Natural killer cell treated with Interleukin-12 subunit alpha and Interleukin-12 subunit beta and Interleukin-15 and Interleukin-18, amount 100 ng/mL, for 72 hours (primary cell): Measurements from ENCODE around the gene PHLDB2. TPM values are rescaled to one million over a fixed set of nuclear protein-coding genes. Genes with fewer than 3 reads are reported as not detected.

ENCODE experiments used
- ATAC-seq, 2 donors: fragments of 150-1000 bp; cut with Tn5 transposase in 1 of 2; sonication (Bioruptor Pico), chemical (Tn5 transposase) in 1 of 2; 2 replicates each; pipeline ENCODE4 v1.10.0; 2021
- DNase-seq: peaks from one replicate; pipeline ENCODE4 v3.0.0; 2022; ENCODE audit warnings: low spot score
- H3K27ac Mint-ChIP-seq, 2 donors: 1 replicate in 1 of 2; 2 replicates in 1 of 2; pipeline ENCODE4 v1.8.0; 2022; ENCODE audit warnings: mixed read lengths in 2 of 2, mild to moderate bottlenecking in 1 of 2, moderate library complexity in 1 of 2
- H3K27me3 Mint-ChIP-seq, 2 donors: 1 replicate in 1 of 2; 2 replicates in 1 of 2; pipeline ENCODE4 v1.8.0; 2022; ENCODE audit warnings: mixed read lengths in 2 of 2
- H3K36me3 Mint-ChIP-seq: one replicate; pipeline ENCODE4 v1.8.0; 2022; ENCODE audit warnings: mixed read lengths
- H3K4me1 Mint-ChIP-seq, 2 donors: 1 replicate in 1 of 2; 2 replicates in 1 of 2; pipeline ENCODE4 v1.8.0; 2022; ENCODE audit warnings: low read depth in 2 of 2, mixed read lengths in 2 of 2, mild to moderate bottlenecking in 1 of 2
- H3K4me3 Mint-ChIP-seq: one replicate; pipeline ENCODE4 v1.8.0; 2022; ENCODE audit warnings: mixed read lengths
- H3K9me3 Mint-ChIP-seq: 2 replicates; pipeline ENCODE4 v1.8.0; 2022; ENCODE audit warnings: mixed read lengths
- total RNA-seq, 2 donors: library from RNA; stranded (reverse); gene quantifications; one replicate each; pipeline ENCODE4 v1.2.3, GENCODE V29; 2022

The PHLDB2 gene
- total RNA-seq, 2 donors from 2014 or later = 12.2 to 13.6 TPM

DNA sequence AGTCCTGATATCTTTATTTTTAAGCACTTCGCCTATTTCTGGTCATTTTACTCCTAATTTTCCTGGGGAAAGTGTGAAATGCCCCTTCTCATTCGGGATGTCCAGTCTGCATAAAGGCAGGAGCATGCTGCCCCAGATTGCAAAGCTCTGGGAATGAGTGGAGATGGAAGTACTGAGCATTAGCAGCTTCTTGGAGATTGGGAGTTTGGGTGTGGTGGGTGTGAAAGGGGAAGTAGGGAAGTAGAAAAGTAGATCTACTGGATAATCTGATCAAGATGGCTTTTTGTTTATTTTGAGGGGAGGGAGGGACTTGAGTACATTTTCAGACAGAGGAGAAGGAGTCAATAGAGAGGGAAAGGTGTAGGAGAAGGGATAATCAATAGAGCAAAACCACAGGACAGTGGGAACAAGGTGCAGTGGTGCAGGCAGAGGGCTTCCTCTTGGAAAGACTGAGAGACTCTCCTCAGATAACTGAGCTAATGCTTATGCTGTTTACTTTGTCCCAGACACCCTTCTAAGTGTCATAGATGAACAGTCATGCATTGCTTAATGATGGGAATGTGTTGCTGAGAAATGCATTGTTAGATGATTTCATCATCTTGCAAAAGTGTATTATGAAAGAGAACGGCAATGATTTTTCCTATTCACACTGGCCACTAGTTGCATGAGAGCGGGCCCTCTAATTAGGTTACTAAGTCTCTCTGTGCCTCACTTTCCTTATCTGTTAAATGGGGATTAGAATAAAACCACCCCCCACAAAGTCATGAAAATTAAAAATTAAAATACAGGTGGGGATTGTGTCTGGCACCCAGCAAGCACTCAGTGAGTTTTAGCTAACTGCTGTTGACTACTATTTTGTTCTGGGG lies 45.5 kb downstream of the PHLDB2 start:
- DNase-seq (no peak), ATAC-seq (peak; percentile 70 to 81)
- H3K27ac Mint-ChIP-seq = peak overlapping the region in 1 of 2 donors; percentile 83
- peaks cover 20 to 21% of the 10 kb centered on the region in 2 donors for H3K4me1 Mint-ChIP-seq
- H3K9me3 Mint-ChIP-seq = no peaks in the 10 kb centered on the region
- H3K27me3 Mint-ChIP-seq = no peaks in the 10 kb centered on the region
- H3K4me3 Mint-ChIP-seq = no peak overlapping the region
- H3K36me3 Mint-ChIP-seq = no peaks in the 10 kb centered on the region

- ATAC-seq = no peak
- Mint-ChIP-seq H3K9me3 (no peaks in the 10 kb centered on the region), H3K36me3 (no peaks in the 10 kb centered on the region), H3K4me3 (no peak overlapping the region), H3K27ac (no peak overlapping the region), H3K27me3 (no peaks in the 10 kb centered on the region), H3K4me1 (peaks cover 22 to 28% of the 10 kb centered on the region in 2 donors)
- no peak for DNase-seq
Observed at GRCh38 chr3:111906656-111907055, 47.6 kb downstream of the PHLDB2 start.

GRCh38 chr3:111907151-111907550 lies 48.1 kb downstream of the PHLDB2 start:
- Mint-ChIP-seq H3K9me3 (no peaks in the 10 kb centered on the region), H3K4me1 (peaks cover 22 to 29% of the 10 kb centered on the region in 2 donors), H3K27me3 (no peaks in the 10 kb centered on the region), H3K36me3 (no peaks in the 10 kb centered on the region), H3K27ac (no peak overlapping the region), H3K4me3 (no peak overlapping the region)
- ATAC-seq (no peak), DNase-seq (no peak)

DNA sequence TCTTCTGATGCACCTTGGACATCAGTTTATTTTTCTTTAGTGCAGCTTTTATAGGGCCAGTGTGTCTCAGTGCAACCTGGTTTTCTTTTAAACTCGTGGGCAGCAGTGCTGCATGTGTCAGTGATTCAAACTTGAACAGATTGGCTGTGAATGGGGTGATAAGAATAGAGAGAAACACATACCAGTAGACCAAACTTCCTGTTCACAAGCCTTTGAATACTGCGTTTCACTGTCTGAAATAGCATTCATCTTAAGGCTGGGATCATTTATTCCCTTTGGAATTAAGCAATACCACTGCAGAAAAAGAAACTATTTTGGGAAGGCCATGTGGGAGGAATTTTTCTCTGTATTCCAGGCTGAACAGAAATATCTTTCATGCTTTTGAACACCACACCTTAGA lies 51.7 kb downstream of the PHLDB2 start:
- DNase-seq (no peak), ATAC-seq (peak in 1 of 2 donors; percentile 48)
- Mint-ChIP-seq H3K9me3 (no peaks in the 10 kb centered on the region), H3K4me3 (no peak overlapping the region), H3K4me1 (peaks cover 15 to 23% of the 10 kb centered on the region in 2 donors), H3K27ac (no peak overlapping the region), H3K36me3 (peaks cover 6% of the 10 kb centered on the region), H3K27me3 (no peaks in the 10 kb centered on the region)

DNA sequence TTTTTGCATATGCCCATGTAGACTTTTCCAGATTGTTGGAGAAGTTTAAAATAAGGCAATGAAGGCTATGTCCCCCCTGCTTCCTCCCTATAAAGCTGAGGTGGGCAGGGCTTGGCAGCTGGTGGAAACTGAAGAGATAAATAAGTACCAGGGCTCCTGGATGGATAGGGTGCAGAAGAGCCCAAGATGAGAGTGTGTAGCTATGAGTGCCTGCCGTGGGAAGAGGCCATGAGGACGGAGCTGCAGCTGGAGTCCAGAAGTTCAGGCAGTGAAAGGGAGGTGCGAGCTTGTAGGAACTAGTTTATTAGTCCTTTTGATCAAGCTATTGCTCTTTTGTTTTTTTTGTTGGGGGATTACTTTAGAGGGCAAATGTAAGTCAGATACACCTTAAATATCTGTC lies 52.4 kb downstream of the PHLDB2 start:
- H3K4me1 Mint-ChIP-seq = peaks cover 15 to 20% of the 10 kb centered on the region in 2 donors
- H3K27me3 Mint-ChIP-seq = no peaks in the 10 kb centered on the region
- DNase-seq (no peak), ATAC-seq (no peak)
- no peak overlapping the region for H3K4me3 Mint-ChIP-seq
- no peak overlapping the region for H3K27ac Mint-ChIP-seq
- H3K9me3 Mint-ChIP-seq = no peaks in the 10 kb centered on the region
- H3K36me3 Mint-ChIP-seq = peaks cover 6% of the 10 kb centered on the region

DNA sequence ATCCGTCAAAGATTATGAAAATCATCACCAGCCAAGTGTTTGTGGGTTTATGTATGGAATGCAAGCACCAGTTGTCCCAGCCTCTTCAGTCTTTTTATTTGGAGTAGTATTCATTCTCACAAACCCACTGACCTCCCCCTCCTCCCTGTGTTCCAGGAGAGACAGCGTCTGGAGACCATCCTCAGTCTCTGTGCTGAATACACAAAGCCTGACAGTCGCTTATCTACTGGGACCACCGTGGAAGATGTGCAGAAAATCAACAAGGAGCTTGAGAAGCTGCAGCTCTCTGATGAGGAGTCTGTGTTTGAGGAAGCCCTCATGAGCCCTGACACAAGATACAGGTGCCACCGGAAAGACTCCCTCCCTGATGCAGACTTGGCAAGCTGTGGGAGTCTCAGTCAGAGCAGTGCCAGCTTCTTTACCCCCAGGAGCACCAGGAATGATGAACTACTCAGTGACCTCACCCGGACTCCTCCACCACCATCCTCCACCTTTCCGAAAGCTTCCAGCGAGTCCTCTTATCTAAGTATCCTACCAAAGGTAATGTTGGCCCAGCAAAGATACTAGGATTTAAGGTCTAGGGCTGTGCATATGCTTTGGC lies 54.2 kb downstream of the PHLDB2 start:
- H3K27me3 Mint-ChIP-seq = no peaks in the 10 kb centered on the region
- no peak overlapping the region for H3K27ac Mint-ChIP-seq
- peaks cover 6% of the 10 kb centered on the region for H3K36me3 Mint-ChIP-seq
- H3K4me3 Mint-ChIP-seq = no peak overlapping the region
- peaks cover 15 to 20% of the 10 kb centered on the region in 2 donors for H3K4me1 Mint-ChIP-seq
- DNase-seq = no peak
- no peaks in the 10 kb centered on the region for H3K9me3 Mint-ChIP-seq
- ATAC-seq = peak in 1 of 2 donors; percentile 24

- H3K27me3 Mint-ChIP-seq = no peaks in the 10 kb centered on the region
- H3K9me3 Mint-ChIP-seq = no peaks in the 10 kb centered on the region
- H3K4me1 Mint-ChIP-seq = peaks cover 3 to 7% of the 10 kb centered on the region in 2 donors
- DNase-seq (no peak), ATAC-seq (no peak)
- H3K27ac Mint-ChIP-seq = no peak overlapping the region
- peaks cover 15% of the 10 kb centered on the region for H3K36me3 Mint-ChIP-seq
- H3K4me3 Mint-ChIP-seq = no peak overlapping the region
Observed at GRCh38 chr3:111915905-111916304, 56.8 kb downstream of the PHLDB2 start.

DNA sequence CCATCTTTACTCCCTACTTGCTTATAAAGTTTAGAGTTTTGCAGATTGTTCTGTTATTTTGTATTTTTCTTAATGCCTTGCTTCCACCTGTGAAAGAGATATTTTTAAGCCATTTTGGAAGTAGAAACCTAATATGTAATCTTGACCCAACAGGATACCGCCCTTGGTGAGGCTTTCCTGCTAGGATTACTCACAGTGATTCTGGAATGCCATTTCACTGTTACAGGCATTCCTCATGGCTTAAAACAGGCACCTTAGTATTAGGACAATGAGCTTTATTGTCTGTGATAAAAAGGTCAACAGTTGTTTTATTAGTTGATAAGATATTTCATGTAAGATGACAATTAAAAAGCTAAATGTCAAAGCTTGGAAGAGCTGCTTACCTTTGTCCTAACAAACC lies 58.2 kb downstream of the PHLDB2 start:
- Mint-ChIP-seq H3K36me3 (peaks cover 15% of the 10 kb centered on the region), H3K4me3 (no peak overlapping the region), H3K9me3 (no peaks in the 10 kb centered on the region), H3K27me3 (no peaks in the 10 kb centered on the region), H3K27ac (no peak overlapping the region), H3K4me1 (peaks cover 0 to 2% of the 10 kb centered on the region in 2 donors)
- DNase-seq (no peak), ATAC-seq (no peak)

DNA sequence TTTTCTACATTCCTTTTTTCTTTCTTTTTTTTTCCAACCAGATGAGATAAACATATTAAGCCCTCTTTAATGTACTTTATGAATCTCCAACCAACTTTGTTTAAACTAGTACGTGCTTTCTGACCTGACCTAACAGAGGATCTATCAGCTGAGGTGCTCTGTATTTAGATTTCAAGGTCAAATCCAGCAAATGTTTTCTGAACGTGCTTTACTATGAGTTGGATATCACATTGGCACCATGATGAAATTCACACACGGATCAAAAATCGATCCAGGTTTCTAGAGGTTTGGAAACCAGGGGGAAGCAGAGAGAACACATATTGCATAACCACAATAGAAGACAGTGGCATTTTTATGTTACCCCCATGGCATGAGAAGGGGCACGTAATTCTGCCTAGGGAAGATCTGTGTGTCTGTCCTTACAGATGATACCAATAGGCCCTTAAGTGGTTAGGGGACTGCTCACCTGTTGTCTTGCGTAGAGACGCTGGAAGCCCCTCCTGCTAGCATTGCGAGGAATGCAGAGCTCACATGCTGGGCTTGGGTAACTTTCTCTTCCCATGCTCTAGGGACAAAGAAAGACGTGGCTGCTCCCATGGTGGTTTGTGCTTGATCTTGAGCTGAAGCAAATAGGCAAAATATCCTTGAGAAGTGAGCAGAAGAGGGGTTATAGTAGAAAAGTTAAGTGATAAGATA lies 60.5 kb downstream of the PHLDB2 start:
- no peak overlapping the region for H3K27ac Mint-ChIP-seq
- DNase-seq (no peak), ATAC-seq (no peak)
- peaks cover 20% of the 10 kb centered on the region for H3K36me3 Mint-ChIP-seq
- no peaks in the 10 kb centered on the region for H3K9me3 Mint-ChIP-seq
- peaks cover 0 to 9% of the 10 kb centered on the region in 2 donors for H3K4me1 Mint-ChIP-seq
- no peak overlapping the region for H3K4me3 Mint-ChIP-seq
- H3K27me3 Mint-ChIP-seq = no peaks in the 10 kb centered on the region

DNA sequence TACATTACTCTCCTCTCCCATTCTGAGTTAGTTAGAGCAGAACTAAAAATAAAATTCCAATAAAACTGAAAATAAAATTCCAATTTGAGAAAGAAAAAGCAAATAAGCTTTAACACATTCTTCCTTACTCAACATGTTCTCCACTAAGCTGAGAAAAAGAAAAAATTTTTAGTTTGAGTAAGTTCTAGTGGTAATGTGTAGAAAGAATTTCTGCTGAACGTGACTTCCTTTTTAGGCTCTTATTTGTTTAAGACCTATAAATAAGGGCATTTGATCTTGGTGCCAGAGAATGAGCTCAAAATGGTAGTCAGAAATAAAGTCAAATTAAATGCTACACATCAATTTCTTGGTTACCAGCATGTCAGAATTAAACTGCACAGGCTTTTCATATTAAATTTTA lies 62.1 kb downstream of the PHLDB2 start:
- no peak overlapping the region for H3K4me3 Mint-ChIP-seq
- no peaks in the 10 kb centered on the region for H3K27me3 Mint-ChIP-seq
- H3K9me3 Mint-ChIP-seq = no peaks in the 10 kb centered on the region
- peaks cover 0 to 9% of the 10 kb centered on the region in 2 donors for H3K4me1 Mint-ChIP-seq
- DNase-seq (no peak), ATAC-seq (no peak)
- H3K36me3 Mint-ChIP-seq = peaks cover 20% of the 10 kb centered on the region
- H3K27ac Mint-ChIP-seq = no peak overlapping the region

GRCh38 chr3:111923095-111923771 lies 64.2 kb downstream of the PHLDB2 start:
- H3K4me1 Mint-ChIP-seq = peaks cover 0 to 9% of the 10 kb centered on the region in 2 donors
- H3K27me3 Mint-ChIP-seq = no peaks in the 10 kb centered on the region
- H3K36me3 Mint-ChIP-seq = peaks cover 20% of the 10 kb centered on the region
- DNase-seq (no peak), ATAC-seq (no peak)
- H3K27ac Mint-ChIP-seq = peak overlapping the region in 1 of 2 donors; percentile 11
- H3K9me3 Mint-ChIP-seq = no peaks in the 10 kb centered on the region
- no peak overlapping the region for H3K4me3 Mint-ChIP-seq

GRCh38 chr3:111923806-111924205 lies 64.7 kb downstream of the PHLDB2 start:
- peaks cover 18% of the 10 kb centered on the region for H3K36me3 Mint-ChIP-seq

DNA sequence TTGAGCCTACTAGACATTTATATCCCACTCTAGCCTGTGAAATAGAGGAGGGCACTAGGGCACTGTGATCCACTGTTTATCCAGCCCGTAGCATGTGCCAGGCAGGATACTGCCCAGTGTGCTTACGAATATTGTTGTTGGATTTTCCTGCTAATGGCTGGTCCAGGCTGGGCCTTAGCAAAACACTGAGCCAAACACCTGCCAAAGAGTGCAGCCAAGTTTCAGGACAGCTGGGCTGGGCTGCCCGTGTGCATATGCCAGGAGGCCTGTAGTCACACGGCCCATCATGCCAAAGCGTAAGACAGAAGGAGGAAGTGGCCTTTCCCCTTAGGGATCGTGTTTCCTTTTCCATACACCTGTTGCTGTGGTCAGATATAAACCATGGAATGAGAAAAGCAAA lies 65.2 kb downstream of the PHLDB2 start:
- peak overlapping the region in 1 of 2 donors; percentile 11 for H3K27ac Mint-ChIP-seq
- peaks cover 14% of the 10 kb centered on the region for H3K36me3 Mint-ChIP-seq
- ATAC-seq = no peak

More at GRCh38 chr3:111923806-111924205, 64.7 kb downstream of the PHLDB2 start:
- Mint-ChIP-seq H3K9me3 (no peaks in the 10 kb centered on the region), H3K27ac (peak overlapping the region in 1 of 2 donors; percentile 11), H3K4me1 (peaks cover 0 to 9% of the 10 kb centered on the region in 2 donors), H3K4me3 (no peak overlapping the region), H3K27me3 (no peaks in the 10 kb centered on the region)
- DNase-seq = no peak
- ATAC-seq = no peak

More for the DNA sequence above, 65.2 kb downstream of the PHLDB2 start:
- no peak overlapping the region for H3K4me3 Mint-ChIP-seq
- H3K4me1 Mint-ChIP-seq = peaks cover 0 to 9% of the 10 kb centered on the region in 2 donors
- no peaks in the 10 kb centered on the region for H3K27me3 Mint-ChIP-seq
- no peak for DNase-seq
- no peaks in the 10 kb centered on the region for H3K9me3 Mint-ChIP-seq
